ENCODE data around the gene UQCRFS1.

UQCRFS1 gene

GRCh38 chr19:29170554-29170953 is 42.4 kb downstream of the UQCRFS1 start:
- DNase-seq (ENCODE audit: low read depth in 3 of 3, low spot score in 1 of 3), result no peak

- no peak for DNase-seq (ENCODE audit: low read depth in 3 of 3, low spot score in 1 of 3)
Observed at GRCh38 chr19:29162694-29163093, 50.3 kb downstream of the UQCRFS1 start.

GRCh38 chr19:29155683-29156082 is 57.3 kb downstream of the UQCRFS1 start:
- no peak for DNase-seq (ENCODE audit: low read depth in 3 of 3, low spot score in 1 of 3)

All from stimulated activated CD4-positive, alpha-beta T cell treated with anti-CD3 and anti-CD28 coated beads, TNF-alpha, amount 100 ng/mL, for 1 hour (primary cell).